GM21619 (cell line): Measurements from ENCODE around the gene MACROD2.

Experiments
- ATAC-seq: cut with Tn5 transposase; IDR thresholded peaks from one replicate; pipeline ENCODE4 v1.9.1; 2021; ENCODE audit not compliant: unreplicated experiment

The MACROD2 gene

DNA sequence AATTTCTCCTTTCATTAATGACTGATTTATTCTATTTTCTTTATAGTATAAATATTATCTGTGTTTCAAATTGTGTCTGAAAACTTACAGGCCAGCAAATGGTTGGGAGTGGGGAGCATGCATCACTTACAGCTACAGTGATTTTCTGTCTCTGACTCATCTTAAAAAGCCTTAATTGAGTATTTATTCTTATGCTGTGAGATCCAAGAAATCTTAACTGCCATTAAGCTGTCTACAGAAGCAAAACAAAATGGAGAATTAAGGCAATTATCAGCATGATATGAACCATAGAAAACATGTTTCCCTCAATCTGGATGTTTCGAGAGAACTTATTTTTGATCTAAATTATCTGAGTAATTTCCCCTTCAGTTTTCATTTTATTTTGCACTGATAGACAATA lies 1746.8 kb downstream of the MACROD2 start:
- no peak for ATAC-seq

DNA sequence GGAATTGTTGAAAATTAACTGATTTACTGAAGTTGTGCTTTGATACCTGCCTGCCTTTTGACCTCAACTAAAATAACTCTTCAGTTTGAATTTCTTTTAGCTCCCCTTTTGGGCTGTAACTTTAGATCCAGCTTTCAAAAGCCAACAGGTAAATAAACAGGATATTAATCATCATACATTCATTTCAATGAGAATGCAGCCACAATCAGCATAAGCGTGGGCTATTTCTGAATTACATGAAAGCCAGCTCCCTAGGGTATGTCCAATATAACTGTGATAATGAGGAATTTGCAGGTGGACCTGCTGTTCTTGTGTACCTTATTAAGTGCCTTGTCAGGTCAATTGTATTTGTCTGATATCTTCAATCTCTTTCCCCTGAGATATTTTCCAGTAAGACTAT lies 1747.3 kb downstream of the MACROD2 start:
- no peak for ATAC-seq

DNA sequence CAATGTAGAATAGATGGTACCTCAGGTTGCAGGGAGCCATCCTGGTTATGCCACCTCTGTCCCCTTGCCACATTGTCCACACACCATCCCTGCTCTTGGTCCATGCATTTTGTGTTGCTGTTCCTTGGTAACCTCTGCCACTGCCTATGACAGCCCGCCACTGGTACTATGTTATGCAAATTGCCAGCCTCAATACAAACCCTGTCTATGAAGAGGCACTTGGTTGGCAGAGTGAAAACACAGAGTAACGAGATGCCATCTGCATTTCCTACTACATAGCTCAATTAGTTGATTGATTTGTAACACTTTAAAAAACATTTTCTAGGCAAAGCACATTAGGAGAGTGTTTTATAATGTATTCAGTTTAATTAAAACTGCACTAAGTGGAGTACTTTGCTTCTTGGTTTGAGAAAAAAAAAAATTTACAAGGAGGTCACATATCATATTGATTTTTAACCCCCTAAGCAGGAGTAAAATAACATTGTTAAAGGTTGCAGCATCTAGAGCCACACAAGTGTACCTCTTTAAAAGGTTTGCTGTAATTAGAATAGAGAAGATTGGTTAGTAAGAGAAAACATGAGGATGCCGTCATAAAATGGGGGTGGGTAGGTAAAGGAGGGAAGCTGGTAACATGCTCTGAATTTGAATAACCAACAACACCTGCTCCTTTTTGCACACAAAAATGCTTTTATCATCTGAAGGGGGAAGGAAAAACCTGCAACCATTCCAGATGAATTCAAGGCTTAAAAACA lies 1760.9 kb downstream of the MACROD2 start:
- no peak for ATAC-seq

DNA sequence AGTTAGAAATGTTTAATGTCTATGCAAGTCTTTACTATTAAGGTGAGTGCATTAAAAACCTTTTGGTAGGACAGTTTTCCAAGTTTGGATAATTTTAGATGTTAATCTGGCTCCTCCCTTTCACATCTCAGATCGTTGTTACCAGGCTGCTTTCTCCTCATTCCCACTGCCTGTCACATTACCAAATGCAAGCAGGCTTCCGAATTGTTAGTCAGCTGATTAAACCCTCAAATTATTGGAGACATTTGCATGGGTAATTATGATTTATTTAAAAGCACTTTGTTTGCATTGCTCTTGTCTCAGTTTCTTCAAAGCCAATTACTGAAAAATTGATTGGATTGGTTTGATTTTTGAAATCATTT lies 1761.4 kb downstream of the MACROD2 start:
- no peak for ATAC-seq

DNA sequence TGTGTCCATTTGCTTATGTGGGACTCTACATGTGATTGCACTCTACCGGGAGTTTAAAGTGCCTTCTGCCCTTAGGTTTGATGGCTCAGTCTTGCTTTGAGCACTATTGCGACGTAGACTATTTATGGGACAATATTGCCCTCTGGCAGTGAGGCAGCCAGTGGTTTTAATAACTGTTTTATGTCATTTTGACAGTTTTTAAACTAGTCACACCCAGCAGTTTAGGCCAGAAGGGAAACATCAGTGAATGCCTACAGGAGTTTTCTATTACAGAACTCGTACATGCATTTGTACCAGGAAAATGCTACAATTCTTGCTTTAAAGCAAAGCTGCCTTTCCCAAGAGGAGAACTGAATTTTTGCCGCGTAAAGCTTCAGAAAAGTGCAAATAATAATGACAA lies 1764.3 kb downstream of the MACROD2 start:
- ATAC-seq, result no peak

DNA sequence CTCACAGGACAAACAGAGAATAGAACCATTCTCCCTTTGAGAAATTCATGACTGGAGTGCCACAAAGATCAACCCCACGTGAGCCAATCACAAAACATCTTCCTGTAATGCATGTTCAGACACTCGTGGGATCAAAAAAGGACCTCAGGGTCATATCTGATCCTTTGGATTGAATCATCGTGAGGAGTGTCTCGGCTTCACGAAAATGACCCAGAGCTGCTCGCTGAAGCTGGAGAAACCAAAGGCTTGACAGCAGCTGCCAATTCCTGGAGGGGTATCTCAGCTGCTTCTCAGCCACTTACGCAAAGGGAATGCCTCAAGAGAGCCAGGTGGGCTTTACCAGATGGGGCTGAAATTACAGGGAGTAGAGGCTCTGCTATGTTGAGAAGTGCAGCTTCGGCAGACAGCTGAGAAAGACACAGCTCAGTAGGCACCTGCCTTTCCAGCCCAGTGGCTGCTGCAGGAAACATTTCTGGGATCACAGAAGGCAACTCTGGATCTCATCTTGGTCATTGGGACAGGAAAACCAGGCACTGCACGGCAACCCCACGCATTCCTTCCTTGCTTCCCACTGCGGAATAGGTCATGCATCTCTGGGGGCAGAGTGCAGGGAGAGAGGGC lies 1764.8 kb downstream of the MACROD2 start:
- ATAC-seq, result no peak

DNA sequence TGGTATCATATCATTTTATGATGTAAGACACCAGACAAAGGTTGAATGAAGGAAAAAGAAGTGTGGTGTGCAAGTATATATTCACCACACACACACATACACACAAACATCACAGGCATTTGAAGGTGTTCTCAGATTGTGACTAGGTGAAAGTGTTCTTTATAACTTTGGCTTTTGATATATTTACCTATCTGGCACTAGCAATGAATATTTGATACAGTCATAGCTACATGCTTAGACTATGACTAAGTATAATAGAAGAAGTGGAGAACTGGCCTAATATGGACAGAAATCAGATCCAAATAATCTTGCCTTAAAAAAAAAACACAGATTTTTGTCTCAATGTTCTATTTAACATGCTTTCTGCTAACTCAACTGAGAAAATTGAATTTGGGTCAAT lies 1768.0 kb downstream of the MACROD2 start:
- no peak for ATAC-seq

DNA sequence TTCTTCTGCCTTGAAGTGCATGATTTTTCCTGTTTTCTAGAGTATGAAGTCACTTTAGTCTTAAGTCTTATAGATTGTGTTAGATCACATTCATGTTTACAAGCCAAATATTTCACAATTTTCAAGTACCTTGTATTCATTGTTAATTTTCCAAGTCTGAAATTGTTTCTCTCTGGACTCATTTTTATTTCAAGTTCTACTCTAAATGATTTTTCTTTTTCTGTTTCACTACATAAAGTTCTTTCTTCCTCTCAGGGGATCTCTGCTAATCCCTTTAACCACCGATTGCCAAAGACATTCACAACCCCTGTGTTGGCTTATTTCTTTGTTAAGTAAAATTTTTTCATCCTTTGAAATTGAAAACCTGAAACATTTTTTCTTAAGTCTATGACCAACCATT lies 1772.3 kb downstream of the MACROD2 start:
- no peak for ATAC-seq

DNA sequence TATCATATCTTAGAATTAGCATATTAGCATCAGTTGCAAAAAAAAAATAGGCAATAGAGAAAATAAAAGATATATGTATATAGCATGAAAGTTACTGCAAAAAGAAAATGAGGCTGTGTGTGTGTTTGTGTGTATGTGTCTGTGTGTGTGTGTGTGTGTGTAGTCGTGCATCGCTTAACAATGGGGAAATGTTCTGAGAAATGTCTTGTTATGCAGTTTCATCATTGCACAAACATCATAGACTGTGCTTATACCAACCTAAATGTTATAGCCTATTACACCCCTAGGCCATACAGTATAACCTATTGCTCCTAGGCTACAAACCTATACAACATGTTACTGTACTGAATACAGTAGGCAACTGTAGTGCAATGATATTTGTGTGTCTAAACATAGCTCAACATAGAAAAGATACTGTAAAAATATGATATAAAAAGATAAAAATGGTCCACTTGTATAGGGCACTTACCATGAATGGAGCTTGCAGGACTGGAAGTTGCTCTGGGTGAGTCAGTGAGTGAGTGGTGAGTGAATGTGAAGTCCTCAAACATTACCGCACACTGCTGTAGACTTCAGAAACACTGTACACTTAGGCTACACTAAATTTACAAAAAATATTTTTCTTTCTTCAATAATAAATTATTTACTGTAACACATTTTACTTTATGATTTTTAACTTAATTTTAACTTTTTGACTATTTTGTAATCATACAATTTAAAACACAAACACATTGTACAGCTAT lies 1772.9 kb downstream of the MACROD2 start:
- no peak for ATAC-seq

DNA sequence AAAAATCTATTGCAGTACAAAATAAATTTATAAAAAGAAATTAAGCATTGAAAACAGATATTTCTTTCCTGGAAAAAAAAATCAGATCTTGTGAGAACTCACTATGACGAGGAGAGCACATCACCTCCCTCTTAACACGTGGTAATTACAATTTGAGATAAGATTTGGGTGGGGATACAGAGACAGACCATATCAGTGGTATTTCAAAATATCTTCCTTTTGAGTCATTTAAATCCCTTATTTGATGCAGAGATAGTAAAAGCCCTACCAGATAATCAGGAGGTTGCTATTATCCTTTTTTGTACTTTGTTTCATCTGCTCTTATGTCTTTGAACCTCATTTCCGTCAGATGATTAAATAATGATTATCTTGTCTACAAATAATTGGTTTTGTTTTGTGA lies 1777.5 kb downstream of the MACROD2 start:
- ATAC-seq, result no peak

DNA sequence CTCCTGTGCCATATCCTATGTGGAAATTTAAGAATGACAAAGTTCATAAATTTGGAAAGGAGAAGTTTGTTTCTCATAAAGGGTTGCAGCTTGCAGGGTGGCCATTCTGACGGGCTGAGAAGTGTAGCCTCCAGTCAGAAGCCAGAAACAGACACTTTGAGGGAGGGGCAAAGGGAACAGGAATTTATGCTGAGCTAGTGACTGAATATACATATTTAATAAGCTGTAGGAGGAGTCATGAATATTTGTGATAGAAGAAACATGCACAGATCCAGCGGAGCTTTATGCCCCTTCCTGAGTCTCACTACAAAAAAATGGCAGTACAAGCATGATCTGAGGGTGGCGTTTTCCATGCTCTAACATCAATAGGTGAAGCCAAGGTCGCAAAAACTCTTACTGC lies 1779.6 kb downstream of the MACROD2 start:
- no peak for ATAC-seq

DNA sequence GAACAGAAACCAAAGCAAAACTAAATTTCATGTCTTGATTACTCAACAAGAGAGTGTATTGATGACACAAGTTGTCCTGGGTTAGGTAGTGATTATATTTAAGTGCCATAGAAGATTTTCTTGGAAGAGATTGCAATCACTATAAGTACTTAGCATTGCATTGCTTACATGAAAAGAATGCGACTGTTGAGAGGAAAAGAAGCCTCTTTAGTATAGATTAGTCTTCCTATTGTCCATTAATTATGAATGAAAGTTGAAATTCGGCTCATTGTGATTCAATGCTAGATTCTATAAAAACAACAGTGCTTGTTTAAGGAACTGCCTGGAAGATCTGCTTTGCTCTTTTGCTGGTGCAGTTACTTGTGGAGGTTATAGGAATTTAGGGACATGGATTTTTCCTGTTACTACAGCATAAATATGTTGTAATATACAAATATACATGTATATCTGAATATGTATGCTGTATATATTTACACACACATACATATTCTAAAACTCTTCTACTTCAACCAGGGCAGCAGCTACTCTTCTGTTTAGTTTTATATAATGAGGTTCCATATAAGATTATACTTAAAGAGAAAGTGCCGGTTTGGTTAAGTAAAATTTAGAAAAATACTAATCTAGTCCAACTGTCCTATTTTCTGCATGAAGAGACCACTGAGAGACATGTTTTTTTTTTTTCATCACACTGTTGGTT lies 1781.6 kb downstream of the MACROD2 start:
- ATAC-seq, result no peak

DNA sequence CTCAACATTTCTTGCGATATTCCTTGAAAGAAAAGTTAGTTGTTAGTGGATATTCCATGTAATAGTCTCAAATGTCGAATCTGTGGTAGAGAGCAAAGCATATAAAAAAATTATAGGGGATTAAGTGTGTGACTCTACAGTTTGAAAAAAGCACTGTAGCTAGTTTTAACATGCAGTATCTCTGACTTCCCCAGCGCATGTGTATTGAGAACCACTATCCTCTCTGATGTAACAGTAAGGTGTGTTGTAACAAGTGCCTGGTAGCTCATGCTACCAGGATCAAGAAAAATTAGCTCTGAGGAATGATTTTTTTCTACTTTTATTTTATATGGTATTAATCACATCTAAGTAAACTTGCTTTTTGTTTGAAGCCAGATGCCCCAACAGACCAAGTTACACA lies 1788.7 kb downstream of the MACROD2 start:
- ATAC-seq, result no peak

DNA sequence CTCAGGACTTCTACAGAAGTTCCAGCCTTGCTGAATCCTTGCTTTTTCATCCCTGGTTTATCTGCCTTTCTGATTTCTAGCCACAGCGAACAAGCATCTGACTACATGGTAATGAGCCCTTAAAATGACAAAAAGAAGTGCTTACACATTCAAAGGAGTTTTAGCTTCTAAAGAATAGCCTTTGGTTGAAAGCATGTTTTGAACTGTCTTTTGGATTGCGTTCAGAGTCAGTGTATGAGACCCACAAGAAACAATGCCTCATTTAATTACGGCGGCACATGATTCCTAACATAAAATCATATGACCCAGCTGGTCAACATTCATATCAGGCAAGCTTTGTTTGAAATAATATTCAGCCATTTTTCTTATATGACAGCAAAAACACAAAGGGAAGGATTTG lies 1793.8 kb downstream of the MACROD2 start:
- ATAC-seq, result no peak

DNA sequence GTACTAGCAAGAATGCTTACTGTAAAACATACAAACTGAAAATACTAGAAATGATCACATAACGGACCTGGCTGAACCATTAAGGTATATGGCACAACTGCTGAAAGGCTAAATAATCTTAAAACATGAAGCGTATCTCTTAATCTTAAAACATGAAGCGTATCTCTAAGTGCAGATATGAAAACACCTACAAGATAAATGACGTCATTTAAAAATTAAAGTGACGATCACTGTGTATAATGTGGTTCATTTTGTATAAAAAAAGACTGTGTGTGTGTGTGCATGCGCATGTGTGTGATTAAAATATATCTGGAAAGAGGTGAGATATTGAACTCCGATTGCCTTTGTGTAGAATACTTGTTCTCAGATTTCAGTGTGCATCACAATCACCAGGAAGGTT lies 1797.5 kb downstream of the MACROD2 start:
- no peak for ATAC-seq

DNA sequence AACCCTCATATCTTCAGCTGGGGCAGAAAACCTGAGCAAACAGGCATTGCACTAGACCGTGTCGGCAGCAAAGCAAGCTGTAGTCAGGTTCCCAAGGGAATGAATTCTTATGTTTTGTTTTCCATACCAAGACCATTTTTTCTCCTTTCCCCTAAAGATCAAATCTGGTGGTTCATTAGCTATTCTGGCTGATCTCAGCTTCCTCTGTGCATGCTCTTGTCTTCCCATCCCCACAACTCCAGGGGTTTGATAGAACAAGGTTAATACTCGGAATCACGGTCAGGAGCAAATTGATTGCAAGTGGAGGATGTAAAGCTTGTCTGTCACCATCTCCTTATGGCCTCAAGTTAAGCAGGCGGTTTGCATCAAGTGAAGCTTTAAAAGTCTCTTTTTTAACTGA lies 1799.1 kb downstream of the MACROD2 start:
- ATAC-seq, result no peak

DNA sequence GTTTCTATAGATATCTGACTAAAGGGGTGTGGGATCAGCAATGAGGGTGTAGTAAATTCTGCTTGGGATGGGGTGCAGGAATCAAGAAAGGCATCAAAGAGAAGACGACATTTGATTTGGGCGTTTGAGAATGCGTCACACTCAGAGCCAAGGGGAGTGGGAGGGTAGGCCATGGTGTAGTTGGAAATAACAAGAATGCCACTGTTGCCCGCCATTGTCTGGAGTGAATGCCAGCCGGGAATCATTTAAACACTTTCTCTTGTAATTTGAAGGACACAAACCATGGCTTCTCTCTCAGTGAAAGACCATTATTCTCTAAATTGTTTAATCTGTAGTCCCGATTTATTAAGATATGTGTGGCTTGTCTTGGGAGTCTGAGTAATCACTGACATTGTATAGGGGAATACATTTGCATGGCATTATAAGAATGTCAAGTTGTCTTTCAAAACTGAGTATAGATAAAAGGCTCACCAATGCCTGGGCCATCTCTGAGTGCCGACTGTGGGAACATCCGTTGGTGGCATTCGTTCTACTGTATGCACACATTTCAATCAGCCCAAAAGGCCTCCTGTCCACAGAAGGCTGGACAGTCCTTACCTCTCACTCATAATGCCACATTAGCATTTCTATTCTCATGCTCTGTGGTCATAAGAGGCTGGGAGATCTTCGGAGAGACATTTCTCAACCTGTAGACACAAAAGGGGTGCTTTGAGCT lies 1800.1 kb downstream of the MACROD2 start:
- no peak for ATAC-seq

DNA sequence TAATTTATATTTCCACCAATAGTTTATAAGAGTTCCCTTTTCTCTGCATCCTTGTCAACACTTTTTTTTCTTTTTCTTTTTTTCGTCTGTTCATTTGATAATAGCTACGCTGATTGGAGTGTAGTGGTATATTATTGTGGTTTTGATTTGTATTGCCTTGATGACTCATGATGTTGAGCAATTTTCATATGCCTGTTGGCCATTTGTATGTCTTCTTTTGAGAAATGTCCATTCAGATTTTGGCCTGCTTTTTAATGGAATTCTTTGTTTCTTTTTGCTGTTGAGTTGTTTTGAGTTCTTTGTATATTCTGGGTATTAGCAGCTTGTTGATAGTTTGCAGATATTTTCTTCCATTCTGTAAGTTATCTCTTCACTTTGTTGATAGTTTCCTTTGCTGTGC lies 1804.6 kb downstream of the MACROD2 start:
- no peak for ATAC-seq

DNA sequence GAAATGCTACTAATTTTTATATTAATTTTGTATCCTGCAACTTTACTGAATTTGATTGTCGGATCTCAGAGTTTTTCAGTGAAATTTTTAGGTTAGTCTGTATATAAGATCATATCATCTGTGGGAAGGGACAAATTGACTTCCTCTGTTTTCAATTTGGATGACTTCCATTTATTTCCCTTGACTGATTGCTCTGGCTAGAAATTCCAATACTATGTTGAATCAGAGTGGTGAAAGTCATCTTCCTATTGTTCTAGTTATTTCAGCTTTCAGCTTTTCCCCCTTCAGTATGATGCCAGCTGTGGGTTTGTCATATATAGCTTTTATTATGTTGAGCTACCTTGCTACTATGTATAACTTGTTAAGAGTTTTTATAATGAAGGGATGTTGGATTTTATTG lies 1806.7 kb downstream of the MACROD2 start:
- ATAC-seq, result no peak

DNA sequence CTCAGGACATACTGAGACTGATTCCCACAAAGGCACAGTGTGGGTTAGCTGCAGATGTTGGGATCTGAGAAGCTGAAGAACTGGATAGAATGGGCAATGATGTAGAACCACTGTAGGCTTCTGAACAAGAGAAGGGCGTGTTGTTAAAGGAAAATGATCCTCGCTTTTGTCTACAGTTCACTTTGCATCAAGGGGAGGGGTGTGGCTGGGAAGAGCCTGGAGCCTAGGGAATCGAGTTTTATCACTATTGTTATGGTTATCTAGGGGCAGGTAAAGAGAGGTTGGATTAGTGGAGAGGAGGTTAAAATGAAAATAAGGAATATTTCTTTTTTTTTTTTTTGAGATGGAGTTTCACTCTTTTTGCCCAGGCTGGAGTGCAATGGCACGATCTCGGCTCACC lies 1809.8 kb downstream of the MACROD2 start:
- no peak for ATAC-seq

DNA sequence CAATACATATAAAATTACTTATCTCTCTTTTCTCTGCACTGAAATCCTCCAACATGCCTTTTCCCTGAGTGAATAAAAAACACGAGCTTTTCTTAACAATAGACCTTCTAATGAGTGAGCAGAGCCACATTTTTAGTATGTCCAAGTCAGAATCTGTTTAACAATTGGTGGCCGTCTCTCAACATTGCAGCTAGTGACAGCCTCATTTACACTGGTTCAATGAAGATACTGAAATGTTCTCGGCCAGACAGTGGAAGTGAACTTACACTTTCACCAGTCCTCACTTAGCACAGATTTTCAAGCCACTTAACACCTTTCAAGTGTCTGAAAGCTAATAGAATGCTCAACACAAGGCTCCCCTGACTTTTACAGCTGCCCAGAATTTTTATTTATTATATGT lies 1810.8 kb downstream of the MACROD2 start:
- ATAC-seq, result no peak
